ENCODE data around the gene PLXNA4.

Gene PLXNA4, protein sequence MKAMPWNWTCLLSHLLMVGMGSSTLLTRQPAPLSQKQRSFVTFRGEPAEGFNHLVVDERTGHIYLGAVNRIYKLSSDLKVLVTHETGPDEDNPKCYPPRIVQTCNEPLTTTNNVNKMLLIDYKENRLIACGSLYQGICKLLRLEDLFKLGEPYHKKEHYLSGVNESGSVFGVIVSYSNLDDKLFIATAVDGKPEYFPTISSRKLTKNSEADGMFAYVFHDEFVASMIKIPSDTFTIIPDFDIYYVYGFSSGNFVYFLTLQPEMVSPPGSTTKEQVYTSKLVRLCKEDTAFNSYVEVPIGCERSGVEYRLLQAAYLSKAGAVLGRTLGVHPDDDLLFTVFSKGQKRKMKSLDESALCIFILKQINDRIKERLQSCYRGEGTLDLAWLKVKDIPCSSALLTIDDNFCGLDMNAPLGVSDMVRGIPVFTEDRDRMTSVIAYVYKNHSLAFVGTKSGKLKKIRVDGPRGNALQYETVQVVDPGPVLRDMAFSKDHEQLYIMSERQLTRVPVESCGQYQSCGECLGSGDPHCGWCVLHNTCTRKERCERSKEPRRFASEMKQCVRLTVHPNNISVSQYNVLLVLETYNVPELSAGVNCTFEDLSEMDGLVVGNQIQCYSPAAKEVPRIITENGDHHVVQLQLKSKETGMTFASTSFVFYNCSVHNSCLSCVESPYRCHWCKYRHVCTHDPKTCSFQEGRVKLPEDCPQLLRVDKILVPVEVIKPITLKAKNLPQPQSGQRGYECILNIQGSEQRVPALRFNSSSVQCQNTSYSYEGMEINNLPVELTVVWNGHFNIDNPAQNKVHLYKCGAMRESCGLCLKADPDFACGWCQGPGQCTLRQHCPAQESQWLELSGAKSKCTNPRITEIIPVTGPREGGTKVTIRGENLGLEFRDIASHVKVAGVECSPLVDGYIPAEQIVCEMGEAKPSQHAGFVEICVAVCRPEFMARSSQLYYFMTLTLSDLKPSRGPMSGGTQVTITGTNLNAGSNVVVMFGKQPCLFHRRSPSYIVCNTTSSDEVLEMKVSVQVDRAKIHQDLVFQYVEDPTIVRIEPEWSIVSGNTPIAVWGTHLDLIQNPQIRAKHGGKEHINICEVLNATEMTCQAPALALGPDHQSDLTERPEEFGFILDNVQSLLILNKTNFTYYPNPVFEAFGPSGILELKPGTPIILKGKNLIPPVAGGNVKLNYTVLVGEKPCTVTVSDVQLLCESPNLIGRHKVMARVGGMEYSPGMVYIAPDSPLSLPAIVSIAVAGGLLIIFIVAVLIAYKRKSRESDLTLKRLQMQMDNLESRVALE (N-terminal part only)

DNA sequence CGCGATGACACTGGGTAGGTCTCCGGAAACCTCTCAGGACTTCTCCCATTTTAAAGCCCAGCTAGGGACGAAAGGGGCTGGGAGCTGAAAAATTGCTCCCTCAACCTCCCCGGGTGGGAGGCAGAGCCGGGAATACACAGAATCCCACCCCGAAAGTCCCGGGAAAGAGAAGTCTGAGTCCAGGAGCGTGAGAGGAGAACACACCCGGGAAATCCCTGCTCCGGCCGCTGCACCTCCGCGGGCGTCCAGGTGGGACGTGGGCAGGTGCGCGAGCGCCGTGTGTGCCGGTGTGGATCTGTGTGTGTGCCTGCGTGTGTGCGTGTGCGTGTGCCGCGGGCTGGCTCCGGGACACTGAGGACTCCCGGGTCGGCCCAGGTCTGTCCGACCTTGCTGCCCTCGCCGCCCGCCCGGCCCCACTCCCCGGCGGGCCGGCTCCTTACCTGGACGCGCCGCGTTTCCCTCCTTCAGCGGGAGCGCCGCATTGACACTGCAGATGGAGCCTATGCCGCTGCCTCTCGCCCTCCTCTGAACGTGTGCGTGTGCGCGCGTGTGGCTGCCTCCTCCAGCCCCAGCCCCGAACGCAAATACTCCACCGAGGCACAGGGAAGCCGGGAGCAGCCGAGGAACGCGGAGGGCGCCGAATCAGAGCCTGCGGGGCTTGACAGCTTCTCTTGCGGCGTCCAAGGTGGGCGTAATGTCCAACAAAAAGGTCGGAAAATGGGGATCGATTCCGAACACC is at the start of gene PLXNA4:
Gene PLXNA4 (minus strand): TSS at position 489 of the 739 bp plus-strand sequence. CDS start 67,777 bp downstream, outside the sequence.
- H3K27me3 Mint-ChIP-seq: peaks cover 52% of the 10 kb centered on the region

DNA sequence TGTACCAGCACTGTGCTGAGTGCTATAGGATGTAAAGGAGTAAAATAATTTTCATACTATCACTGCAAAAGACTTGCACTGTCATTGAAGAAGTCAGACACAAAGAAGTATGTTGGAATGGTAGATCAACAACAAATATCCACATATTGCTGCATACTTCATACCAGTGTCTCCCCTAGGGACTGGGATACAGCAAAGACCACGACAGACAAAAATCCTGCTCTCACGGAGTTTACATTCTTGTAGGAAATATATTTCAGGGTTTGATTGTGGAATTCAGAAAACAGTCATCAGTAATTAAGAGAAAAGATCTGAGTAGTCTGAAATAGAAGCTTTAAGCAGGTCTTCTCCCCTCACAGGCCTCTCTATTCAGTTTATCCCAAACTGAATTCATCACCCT is 49.4 kb upstream of the PLXNA4 start:
- Mint-ChIP-seq H3K36me3 (no peaks in the 10 kb centered on the region), H3K27me3 (no peaks in the 10 kb centered on the region), H3K27ac (no peak overlapping the region), H3K4me3 (no peak overlapping the region), H3K9me3 (no peaks in the 10 kb centered on the region), H3K4me1 (no peaks in the 10 kb centered on the region)

More for the DNA sequence above, at the start of gene PLXNA4:
- H3K36me3 Mint-ChIP-seq: no peaks in the 10 kb centered on the region
- H3K4me1 Mint-ChIP-seq: peaks cover 34% of the 10 kb centered on the region
- H3K27ac Mint-ChIP-seq: no peak within 1 kb of the TSS
- H3K9me3 Mint-ChIP-seq: no peaks in the 10 kb centered on the region
- peak within 1 kb of the TSS; percentile 76 for H3K4me3 Mint-ChIP-seq

DNA sequence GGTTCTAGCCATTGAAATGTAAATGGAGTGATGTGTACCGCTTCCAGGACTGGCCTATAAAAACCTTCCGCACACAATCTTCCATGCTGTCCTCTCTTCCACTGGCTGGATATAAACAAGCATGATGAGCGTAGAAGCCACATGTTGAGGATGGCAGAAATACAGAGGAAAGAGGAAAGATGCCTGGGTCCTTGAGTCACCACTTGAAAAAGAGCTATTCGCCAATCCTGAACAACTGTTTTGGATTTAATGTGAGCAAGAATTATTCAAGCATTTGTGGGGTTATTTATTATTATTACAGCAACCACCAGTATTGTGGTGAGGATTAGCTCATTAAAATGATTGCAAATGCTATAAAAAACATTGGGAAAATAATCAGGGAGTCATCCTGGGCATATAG is 45.8 kb upstream of the PLXNA4 start:
- Mint-ChIP-seq H3K9me3 (no peaks in the 10 kb centered on the region), H3K27me3 (no peaks in the 10 kb centered on the region), H3K36me3 (no peaks in the 10 kb centered on the region), H3K27ac (no peak overlapping the region), H3K4me1 (no peaks in the 10 kb centered on the region), H3K4me3 (no peak overlapping the region)

DNA sequence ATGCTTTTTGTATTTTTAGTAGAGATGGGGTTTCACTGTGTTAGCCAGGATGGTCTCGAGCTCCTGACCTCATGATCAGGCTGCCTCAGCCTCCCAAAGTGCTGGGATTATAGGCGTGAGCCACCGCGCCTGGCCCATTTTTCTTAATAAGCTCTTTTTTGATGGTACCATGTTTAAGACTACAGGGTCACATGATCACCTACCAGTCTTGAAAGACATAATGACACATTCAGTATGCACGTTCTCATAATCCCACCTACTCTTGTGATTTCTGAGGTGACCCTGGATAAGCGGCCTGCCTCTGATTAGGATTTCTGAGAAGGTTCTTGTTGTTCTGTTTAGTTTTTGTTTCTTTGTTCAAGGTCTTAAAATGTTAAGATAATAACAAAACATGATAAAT is 43.7 kb upstream of the PLXNA4 start:
- no peak overlapping the region for H3K27ac Mint-ChIP-seq
- H3K36me3 Mint-ChIP-seq: no peaks in the 10 kb centered on the region
- peaks cover 3% of the 10 kb centered on the region for H3K27me3 Mint-ChIP-seq
- H3K4me1 Mint-ChIP-seq: peaks cover under 1% of the 10 kb centered on the region
- H3K4me3 Mint-ChIP-seq: no peak overlapping the region
- H3K9me3 Mint-ChIP-seq: no peaks in the 10 kb centered on the region

DNA sequence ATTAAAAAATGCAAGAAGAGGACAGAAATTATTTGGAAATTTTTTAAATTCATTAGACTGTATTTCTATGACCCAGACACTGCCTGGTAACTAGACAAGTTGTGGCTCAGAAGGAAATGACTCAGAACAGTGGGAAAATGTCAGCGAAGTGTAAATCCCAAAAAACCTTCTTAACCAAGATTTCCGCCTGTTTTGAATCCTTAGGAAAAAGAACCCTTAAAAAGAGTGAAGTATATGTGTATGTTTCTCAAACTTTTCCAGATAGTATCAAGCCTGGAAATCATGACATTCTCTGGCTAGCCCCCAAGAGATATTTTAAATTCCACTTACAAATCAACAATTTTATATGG is 42.7 kb upstream of the PLXNA4 start:
- H3K27ac Mint-ChIP-seq: no peak overlapping the region
- H3K9me3 Mint-ChIP-seq: no peaks in the 10 kb centered on the region
- peaks cover 10% of the 10 kb centered on the region for H3K4me1 Mint-ChIP-seq
- no peaks in the 10 kb centered on the region for H3K36me3 Mint-ChIP-seq
- no peak overlapping the region for H3K4me3 Mint-ChIP-seq
- peaks cover 8% of the 10 kb centered on the region for H3K27me3 Mint-ChIP-seq

DNA sequence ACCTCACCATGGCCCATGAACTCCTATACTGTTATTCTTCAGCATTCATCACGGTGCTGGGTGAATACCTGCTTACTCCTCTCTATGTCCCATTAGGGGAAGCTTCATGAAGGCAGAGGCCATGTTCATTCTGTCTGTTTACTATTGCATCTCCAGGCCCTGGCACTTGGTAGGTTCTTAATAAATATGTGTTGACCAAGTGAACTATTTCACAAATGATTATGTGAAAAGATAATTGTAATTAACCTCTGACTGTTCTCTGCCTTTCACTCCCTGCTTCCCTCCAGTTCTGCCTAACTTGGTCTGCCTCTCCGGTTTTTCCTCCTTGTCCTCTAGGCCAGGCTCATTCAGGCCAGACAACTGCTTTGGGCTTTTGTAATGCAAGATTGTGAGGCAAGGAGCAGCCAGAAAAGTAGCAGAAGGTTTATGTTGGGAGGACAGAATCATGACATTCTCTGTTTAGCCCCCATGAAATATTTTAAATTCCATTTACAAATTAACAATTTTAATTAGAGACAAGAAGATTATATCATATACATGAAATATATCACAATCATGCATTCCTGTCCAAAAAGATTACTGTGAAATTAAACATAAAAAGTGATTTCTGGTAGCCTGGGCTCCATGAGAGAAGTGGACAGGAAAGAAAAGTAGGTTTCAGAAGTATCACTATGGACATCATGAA is 42.1 kb upstream of the PLXNA4 start:
- H3K36me3 Mint-ChIP-seq: no peaks in the 10 kb centered on the region
- no peak overlapping the region for H3K27ac Mint-ChIP-seq
- peaks cover 10% of the 10 kb centered on the region for H3K4me1 Mint-ChIP-seq
- H3K4me3 Mint-ChIP-seq: no peak overlapping the region
- H3K9me3 Mint-ChIP-seq: no peaks in the 10 kb centered on the region
- peaks cover 8% of the 10 kb centered on the region for H3K27me3 Mint-ChIP-seq

DNA sequence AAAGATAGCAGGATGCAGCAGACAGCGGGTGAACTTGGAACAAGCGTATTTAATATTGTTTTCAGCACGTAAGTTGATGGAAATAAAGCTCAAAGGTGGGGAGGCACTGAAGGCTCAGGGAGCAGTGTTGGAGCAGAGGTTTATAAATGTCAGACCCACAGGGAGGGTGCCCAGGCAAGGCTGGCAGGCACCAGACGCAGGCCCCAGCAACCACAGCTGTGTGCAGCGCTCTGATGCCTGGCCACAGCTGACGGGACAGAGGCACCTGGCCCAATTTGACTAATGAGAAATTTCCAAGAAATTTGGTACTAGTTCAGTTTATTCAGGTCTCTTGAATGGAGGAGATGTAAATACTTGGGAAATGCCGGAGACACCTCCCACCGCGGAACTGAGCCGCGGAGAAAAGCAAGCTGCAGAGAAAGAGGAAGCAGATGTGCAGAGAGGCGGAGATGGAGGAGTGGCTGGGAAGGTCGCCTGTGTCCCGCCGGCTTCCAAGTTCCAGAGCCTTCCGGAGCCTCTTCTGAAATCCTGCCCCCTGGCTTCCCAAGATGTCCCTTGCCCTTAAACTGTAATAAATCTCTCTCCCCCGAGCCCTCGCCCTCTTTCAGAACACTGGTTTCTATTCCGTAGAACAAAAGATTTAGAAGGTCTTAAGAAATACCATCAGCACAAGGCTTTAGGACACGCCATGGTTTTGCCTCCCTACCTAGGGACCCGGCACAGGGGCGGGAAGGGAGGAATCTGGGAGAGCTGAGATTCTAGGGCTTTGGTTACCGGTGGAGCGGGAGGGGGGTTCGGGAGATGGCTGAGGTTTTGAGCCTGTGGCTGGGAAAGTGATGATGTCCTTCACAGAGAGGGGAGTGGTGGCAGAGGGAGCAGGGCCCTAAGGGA is 38.4 kb upstream of the PLXNA4 start:
- no peak overlapping the region for H3K27ac Mint-ChIP-seq
- no peaks in the 10 kb centered on the region for H3K9me3 Mint-ChIP-seq
- H3K4me3 Mint-ChIP-seq: peak overlapping the region; percentile 34
- H3K4me1 Mint-ChIP-seq: peaks cover 10% of the 10 kb centered on the region
- H3K27me3 Mint-ChIP-seq: peaks cover 8% of the 10 kb centered on the region
- H3K36me3 Mint-ChIP-seq: no peaks in the 10 kb centered on the region

DNA sequence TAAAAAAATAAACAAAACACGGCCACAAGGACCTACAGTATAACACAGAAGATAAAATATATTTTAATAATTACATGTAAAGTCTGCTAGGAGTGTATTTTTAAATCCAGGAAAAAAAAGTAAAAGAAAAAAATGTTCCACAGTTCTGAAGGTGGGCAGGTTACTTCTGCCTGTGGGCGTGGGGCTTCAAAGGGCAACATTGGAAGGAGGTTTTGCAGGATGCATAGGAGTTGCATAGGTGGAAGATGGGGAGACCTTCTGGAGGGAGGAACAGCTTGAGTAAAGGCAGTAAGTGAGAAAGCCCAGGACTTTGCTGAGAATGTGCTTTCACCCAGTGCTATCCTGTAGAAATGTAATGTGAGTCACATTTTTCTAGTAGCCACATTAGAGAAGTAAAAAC is 37.5 kb upstream of the PLXNA4 start:
- no peak overlapping the region for H3K27ac Mint-ChIP-seq
- H3K9me3 Mint-ChIP-seq: no peaks in the 10 kb centered on the region
- no peaks in the 10 kb centered on the region for H3K36me3 Mint-ChIP-seq
- H3K4me3 Mint-ChIP-seq: no peak overlapping the region
- peaks cover 8% of the 10 kb centered on the region for H3K27me3 Mint-ChIP-seq
- peaks cover 10% of the 10 kb centered on the region for H3K4me1 Mint-ChIP-seq

DNA sequence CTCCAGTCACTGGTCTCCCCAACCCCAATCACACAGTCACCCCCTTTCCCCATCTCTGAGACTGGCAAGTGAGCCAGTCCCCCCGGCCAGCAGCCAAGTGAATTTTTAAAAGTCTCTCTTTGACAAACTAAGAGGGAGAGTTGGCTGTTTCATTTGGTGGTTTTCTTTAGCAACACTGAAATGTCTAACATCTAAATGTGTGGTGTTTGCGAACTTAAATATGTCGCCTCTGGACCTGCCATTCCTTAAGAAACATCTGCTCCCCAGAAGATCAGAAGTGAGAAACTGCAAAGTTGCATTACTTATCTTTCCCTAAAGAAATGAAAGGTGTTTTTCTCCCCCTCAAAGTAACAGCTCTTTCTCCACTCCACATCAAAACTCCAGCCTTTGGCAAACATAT is 34.7 kb upstream of the PLXNA4 start:
- H3K9me3 Mint-ChIP-seq: no peaks in the 10 kb centered on the region
- no peak overlapping the region for H3K27ac Mint-ChIP-seq
- peaks cover 10% of the 10 kb centered on the region for H3K4me1 Mint-ChIP-seq
- H3K36me3 Mint-ChIP-seq: no peaks in the 10 kb centered on the region
- H3K4me3 Mint-ChIP-seq: no peak overlapping the region
- H3K27me3 Mint-ChIP-seq: peaks cover 7% of the 10 kb centered on the region

DNA sequence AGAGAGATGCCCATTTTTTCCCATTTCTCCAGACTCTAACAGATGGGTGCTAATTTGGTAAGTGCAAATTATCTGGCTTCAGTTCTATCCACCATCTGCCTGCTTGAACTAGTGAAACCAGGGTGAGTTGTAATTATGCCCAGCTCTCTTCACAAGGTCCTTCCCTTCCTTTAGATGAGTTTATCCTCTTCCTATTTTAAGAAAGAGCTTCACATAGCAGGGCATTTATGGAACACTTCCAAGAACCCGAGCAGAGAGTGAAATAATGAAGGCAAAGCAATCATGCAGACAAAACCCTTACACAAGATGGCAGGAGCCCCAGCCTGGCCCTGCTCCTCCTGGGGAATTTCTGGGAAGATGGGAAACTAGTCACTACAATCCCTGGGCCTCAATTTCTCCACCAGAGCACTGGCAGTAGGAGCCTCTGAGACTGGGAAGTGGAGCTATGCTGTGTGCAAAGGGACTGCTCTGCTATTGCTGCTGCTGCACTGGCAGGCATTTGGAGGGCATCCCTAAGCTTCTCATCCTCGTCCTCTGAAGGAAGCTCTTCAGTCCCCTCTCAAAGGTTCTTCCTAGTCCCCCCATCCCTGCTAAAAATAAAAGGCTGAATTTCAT is 33.7 kb upstream of the PLXNA4 start:
- Mint-ChIP-seq H3K4me3 (no peak overlapping the region), H3K9me3 (no peaks in the 10 kb centered on the region), H3K27me3 (peaks cover 5% of the 10 kb centered on the region), H3K27ac (no peak overlapping the region), H3K36me3 (no peaks in the 10 kb centered on the region), H3K4me1 (peaks cover 10% of the 10 kb centered on the region)

DNA sequence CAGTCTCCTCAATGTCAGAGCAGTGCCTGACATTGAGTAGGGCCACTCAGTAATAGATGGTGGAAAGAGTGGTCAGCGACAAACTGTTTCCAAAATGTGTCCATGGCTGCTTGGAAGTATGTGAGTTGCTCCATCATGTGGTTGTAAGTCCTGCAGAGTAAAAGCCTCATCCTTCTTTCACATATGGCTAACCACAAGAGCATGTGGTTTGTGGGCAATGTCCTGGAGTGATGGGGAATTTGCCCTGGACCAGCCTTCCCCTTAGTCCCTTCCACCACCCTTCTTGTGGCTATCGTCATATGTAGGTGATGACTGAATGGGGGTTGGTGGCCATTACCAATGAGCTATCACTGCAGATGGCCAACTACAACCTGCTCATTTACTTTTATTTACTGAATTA is 33.0 kb upstream of the PLXNA4 start:
- H3K4me1 Mint-ChIP-seq: peaks cover 2% of the 10 kb centered on the region
- no peaks in the 10 kb centered on the region for H3K36me3 Mint-ChIP-seq
- H3K27ac Mint-ChIP-seq: no peak overlapping the region
- H3K9me3 Mint-ChIP-seq: no peaks in the 10 kb centered on the region
- H3K4me3 Mint-ChIP-seq: no peak overlapping the region
- peaks cover 2% of the 10 kb centered on the region for H3K27me3 Mint-ChIP-seq

DNA sequence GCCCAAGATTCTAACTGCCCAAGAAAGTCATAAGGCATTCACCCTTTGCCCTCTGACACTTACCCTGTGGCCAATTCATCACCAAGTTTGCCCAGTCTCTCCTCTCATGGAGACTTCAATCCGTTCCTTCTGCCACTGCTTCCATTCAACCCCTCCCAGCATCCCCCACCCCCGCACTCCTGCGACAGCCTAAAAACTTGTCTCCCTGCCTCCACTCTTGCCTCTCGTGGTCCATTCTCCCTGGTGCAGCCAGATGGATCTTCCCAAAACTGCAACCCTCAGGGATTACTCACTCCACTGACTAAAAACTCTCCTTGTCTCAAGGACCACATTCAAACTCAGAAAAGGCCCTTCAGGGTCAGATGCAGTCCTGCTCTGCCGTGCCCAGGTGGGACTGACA is 32.3 kb upstream of the PLXNA4 start:
- no peak overlapping the region for H3K27ac Mint-ChIP-seq
- no peaks in the 10 kb centered on the region for H3K36me3 Mint-ChIP-seq
- no peaks in the 10 kb centered on the region for H3K9me3 Mint-ChIP-seq
- no peaks in the 10 kb centered on the region for H3K4me1 Mint-ChIP-seq
- H3K27me3 Mint-ChIP-seq: no peaks in the 10 kb centered on the region
- no peak overlapping the region for H3K4me3 Mint-ChIP-seq

DNA sequence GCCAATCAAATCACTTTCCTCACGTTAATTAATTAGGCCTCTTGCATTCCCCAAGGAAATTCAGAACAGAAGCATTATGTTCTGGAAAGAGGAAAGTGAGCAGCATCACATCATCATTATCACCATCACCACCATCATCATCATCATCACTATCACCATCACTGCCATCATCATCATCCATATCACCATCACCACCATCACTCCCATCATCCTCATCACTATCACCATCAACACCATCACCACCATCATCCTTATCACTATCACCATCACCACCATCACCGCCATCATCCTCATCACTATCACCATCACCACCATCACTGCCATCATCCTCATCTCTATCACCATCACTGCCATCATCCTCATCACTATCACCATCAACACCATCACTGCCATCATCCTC is 31.4 kb upstream of the PLXNA4 start:
- H3K9me3 Mint-ChIP-seq: no peaks in the 10 kb centered on the region
- no peaks in the 10 kb centered on the region for H3K36me3 Mint-ChIP-seq
- no peak overlapping the region for H3K4me3 Mint-ChIP-seq
- no peaks in the 10 kb centered on the region for H3K4me1 Mint-ChIP-seq
- H3K27ac Mint-ChIP-seq: no peak overlapping the region
- H3K27me3 Mint-ChIP-seq: no peaks in the 10 kb centered on the region
